Fibroblast of skin of scalp (primary cell): ENCODE measurements around the gene TEK.
A peak's percentile ranks its signal among the peaks of the same experiment; 100 is the strongest.
"Not testable (repeated sequence)": the region's sequence is repeated elsewhere in the genome, so short reads cannot be mapped to it uniquely, and the experiment has no call there.

Experiments used
- DNase-seq: peaks from one replicate; pipeline ENCODE4 v3.0.0-alpha.2; 2013

The TEK gene

DNA sequence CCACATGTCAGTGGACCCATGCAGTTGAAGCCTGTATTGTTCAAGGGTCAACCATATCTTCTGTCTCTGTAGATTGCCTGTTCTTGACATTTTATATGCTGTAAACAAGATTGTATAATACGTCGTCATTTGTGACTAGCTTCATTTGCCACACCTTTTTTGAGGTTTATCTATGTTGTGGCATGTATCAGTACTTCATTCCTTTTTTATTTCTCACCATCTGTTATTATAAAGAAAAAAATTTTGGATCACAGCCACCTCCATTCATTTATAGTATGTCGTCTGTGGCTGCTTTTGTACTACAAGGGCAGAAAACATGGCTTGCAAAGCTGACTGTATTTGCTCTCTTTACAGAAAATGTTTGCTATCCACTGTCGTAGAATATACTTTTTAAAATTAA lies 72.4 kb downstream of the TEK start:
- peak; percentile 72 for DNase-seq

DNA sequence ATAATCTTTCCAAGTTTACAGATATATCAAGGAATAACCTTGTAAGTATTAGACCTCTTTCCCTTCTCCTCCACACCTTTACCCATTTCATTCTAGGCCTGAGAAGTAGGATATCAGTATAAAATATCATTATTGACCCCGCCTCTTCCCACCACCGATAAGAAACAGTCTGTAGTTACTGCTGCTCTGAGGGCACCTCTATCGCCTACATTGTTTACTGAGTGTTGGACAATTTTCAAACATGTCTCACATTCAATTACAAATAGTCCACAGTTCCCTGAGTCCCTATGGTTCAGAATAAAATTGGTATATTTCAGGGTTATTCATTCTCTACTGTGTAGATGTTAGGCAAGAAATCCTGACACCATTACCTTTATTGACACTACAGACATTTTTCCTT lies 73.4 kb downstream of the TEK start:
- no peak for DNase-seq

DNA sequence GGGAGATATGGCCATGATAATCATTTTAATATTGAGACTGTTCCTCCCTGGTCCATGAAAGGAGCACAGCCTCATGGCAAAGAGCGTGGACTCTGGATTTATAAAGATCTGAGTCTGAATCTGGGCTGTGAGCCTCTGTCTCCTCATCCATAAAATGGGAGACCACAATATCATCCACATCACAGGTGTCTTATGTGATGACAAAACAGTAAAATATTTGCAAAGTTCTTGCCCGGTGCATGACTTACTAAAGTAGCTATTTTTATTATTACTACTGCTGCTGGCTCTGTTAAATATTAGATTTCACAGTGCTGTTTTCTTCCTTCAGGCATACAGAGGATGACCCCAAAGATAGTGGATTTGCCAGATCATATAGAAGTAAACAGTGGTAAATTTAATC lies 74.1 kb downstream of the TEK start:
- no peak for DNase-seq

- DNase-seq: no peak
Observed at GRCh38 chr9:27183701-27184100, 74.7 kb downstream of the TEK start.

- DNase-seq: no peak
Observed at GRCh38 chr9:27184556-27185351, 75.7 kb downstream of the TEK start.

GRCh38 chr9:27188426-27188825 lies 79.4 kb downstream of the TEK start:
- DNase-seq: no peak

DNA sequence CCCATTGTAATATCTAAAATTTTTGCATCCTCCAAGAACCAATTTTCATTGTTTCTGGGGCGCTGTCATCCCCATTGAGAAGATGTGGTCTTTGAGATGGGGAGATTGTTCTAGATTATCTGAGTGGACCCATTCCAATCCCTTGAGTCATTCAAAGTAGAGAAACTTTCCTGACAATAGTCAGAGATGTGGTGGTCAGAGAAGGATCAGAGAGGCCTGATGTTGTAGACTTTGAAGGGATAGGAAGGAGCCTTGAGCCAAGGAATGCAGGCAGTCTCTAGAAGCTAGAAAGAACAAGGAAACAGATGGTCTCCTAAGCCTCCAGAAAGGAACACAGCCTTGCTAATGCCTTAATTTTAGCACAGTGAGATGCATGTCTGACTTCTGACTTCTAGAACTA lies 80.4 kb downstream of the TEK start:
- DNase-seq: peak; percentile 19

DNA sequence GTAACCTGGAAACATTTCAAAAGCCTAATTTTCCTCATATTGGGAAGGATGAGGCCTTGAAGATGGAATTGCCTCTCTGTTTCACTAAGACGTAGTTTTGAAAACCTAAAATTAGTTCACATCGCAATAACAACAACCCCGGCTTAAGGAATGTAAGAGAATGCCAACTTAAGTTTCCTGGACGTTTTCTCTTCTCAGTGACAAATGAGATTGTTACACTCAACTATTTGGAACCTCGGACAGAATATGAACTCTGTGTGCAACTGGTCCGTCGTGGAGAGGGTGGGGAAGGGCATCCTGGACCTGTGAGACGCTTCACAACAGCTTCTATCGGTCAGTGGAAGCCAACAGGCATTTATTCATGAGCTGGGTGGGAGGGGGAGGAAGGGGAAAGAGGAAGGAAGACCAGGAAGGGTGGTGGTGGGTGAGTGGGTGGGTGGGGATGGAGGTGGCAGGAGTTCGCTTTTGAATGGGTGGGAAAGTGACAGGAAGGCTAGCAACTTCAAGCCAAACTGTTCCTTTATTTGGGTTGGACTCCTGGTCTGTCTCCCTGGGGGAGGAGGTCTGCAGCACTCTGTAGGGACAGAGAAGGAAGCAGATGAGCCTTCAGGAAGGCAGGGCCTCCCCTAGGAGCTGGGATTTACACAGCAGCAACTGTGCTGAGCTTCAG lies 83.4 kb downstream of the TEK start:
- no peak for DNase-seq

- peak; percentile 30 for DNase-seq
Observed at GRCh38 chr9:27193886-27194285, 84.9 kb downstream of the TEK start.

DNA sequence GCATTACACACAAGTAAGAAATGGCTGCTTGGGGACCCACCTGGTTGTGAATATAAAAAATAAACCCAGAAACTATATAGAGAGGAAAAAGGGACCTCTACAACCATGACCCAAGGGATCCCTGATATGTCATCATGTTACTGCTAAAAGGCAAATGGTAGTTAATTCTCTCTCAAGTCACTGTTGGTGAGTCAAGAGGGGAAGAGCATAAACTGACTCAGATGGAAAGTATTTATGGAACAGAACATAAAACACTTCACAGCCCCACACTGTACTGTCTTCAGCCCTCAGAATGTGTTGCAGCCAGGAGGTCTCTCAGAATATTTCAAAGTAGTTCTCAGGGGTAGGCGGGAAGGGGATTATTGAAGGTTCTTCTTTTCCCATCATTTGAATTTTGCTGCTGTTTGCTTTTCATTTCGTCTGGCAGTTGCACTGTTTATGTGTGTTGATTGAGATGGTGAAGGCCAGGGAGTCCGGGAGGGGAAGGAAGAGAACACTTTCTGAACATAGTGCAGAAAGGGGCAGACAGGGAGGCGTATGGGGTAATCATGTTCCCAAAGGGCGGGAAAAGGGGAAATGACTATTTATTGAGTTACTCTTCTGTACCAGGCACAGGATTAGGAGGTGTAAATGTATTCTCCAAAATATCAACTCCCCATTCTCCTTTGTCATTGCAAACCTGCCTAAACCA lies 85.5 kb downstream of the TEK start:
- DNase-seq: peak; percentile 91

- no peak for DNase-seq
Observed at GRCh38 chr9:27195191-27195590, 86.2 kb downstream of the TEK start.

- DNase-seq: no peak
Observed at GRCh38 chr9:27196383-27196782, 87.4 kb downstream of the TEK start.

GRCh38 chr9:27198190-27198589 lies 89.2 kb downstream of the TEK start:
- DNase-seq: no peak

DNA sequence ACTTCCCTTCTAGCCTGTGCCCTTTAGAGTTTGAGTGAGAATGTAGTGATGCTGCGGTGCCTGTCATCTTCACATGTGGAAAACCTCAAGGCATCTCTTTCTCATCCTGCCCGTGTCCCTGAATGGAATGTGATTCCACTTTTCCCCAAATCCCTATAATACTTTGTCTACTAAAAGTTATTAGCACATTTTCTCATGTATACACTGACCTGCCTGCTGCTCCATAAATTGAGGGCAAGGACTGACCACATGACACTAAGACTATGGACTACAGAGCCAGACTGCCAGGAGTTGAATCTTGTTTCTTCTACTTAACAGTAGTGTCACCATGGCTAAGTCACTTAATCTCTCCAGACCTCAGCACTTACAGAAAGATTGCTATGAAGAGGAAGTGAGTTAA lies 93.0 kb downstream of the TEK start:
- no peak for DNase-seq

DNA sequence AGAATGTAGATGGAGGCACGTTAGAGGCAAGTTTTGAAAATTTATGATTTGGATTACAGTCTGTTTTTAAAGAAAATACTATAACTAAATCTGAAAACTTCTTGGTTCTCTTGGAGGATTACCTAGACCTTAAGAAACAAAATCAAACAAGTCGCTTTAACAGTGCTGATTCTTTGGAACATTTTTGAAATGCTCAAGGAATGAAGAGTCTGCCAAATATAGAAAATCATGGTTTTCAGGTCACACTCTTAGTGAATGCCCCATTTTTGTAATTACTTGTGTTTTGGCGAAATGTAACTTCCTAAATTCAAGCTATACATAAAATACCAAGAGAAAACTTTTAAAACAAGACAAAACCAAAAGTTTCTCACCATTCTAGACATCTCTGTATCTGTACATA lies 94.8 kb downstream of the TEK start:
- DNase-seq: no peak

GRCh38 chr9:27204578-27204977 lies 95.6 kb downstream of the TEK start:
- DNase-seq: no peak

DNA sequence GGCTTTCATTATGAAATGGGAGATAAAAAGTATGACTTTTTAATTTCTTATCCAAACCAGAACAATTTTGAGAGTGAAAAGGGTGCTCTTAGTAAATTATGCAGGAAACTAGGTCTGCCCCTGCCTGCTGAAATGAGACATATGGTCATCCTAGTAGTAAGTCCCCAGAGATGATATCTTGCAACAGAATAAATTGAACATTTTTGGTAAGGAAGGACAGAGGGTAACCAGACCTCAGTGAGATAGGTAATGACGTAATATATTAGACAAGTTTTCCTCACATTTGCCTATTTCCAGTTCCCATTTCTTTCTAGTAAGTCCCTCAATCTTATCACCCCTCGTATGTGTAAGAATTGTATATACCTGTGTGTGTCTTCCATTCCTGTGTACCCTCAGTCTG lies 96.2 kb downstream of the TEK start:
- no peak for DNase-seq

DNA sequence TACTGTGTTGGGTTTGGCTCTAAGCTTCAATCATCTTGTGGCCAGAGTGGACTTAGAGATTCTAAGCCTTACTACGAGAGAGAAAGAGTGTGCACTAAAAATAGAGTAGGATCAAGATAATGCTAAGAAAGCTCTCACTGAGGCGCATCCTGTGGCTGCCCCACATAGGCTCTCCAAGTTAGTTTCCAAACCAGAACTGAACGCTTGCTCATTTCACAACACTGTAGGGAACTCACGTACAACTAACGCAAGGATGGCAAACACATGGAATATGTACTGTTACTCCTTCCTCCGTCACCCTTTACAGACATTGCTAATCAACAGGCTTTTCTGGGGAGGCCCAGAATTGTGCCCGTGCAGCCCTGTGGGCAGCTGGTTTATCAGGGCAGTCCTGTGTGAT lies 97.0 kb downstream of the TEK start:
- DNase-seq: no peak

DNA sequence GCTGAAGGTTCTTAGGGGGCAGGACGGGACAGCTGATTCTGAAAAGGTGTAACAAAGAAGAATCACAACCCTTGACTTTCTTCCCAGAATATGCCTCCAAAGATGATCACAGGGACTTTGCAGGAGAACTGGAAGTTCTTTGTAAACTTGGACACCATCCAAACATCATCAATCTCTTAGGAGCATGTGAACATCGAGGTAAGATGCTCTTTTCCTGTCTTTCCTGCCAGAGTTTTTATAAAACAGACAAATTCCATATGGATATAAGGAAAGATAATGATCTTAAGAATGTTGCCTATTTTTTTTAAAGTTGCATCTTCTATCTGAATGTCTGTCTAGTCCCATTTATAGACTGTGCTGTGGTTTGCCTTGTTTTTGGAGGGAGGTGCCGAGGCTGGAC lies 100.0 kb downstream of the TEK start:
- no peak for DNase-seq

- DNase-seq: no peak
Observed at GRCh38 chr9:27210588-27210987, 101.6 kb downstream of the TEK start.

- DNase-seq: no peak
Observed at GRCh38 chr9:27212191-27212590, 103.2 kb downstream of the TEK start.

- no peak for DNase-seq
Observed at GRCh38 chr9:27212621-27213020, 103.6 kb downstream of the TEK start.

- DNase-seq: no peak
Observed at GRCh38 chr9:27227192-27227591, 118.2 kb downstream of the TEK start.

GRCh38 chr9:27239648-27240047 lies 130.6 kb downstream of the TEK start:
- not testable (repeated sequence) for DNase-seq
